K562 (cell line): ENCODE results near the gene PACSIN2. TPM values are rescaled to one million over a fixed set of nuclear protein-coding genes. Genes with fewer than 3 reads are reported as not detected.

ENCODE experiments used
- CBFA2T2 ChIP-seq: fragments of 450-650 bp; conservative IDR thresholded peaks from 2 replicates; pipeline ENCODE4 v1.6.1; 2017; ENCODE audit warnings: mild to moderate bottlenecking
- CCAR2 ChIP-seq: fragments of 200-400 bp; formaldehyde crosslinking; IDR thresholded peaks from 2 replicates; pipeline ENCODE4 v1.6.1; 2017; ENCODE audit warnings: mild to moderate bottlenecking, low read depth, low read length
- CUX1 ChIP-seq: fragments of 200-800 bp; sonication (Bioruptor generic); IDR thresholded peaks from 2 replicates; pipeline ENCODE4 v1.6.1; 2016; ENCODE audit warnings: missing genetic modification characterization, missing compliant biosample characterization
- ELF1 ChIP-seq: fragments of 200-800 bp; sonication (Bioruptor generic); IDR thresholded peaks from 2 replicates; pipeline ENCODE4 v1.6.1; 2016; ENCODE audit warnings: missing genetic modification characterization, missing compliant biosample characterization
- HDAC2 ChIP-seq: fragments of 450-650 bp; IDR thresholded peaks from 2 replicates; pipeline ENCODE4 v1.6.1; 2016; ENCODE audit warnings: mild to moderate bottlenecking
- HDAC3 ChIP-seq: fragments of 450-650 bp; IDR thresholded peaks from 2 replicates; pipeline ENCODE4 v1.6.1; 2018; ENCODE audit warnings: borderline replicate concordance, mild to moderate bottlenecking, moderate library complexity; ENCODE audit not compliant: partially characterized antibody
- HDAC8 ChIP-seq: fragments of 450-650 bp; IDR thresholded peaks from 2 replicates; pipeline ENCODE4 v1.6.1; 2016; ENCODE audit warnings: mild to moderate bottlenecking, missing genetic modification characterization, moderate library complexity, missing compliant biosample characterization
- MAX ChIP-seq: sonication (generic); formaldehyde crosslinking; IDR thresholded peaks from 2 replicates; pipeline ENCODE4 v1.9.0; 2022; ENCODE audit warnings: mild to moderate bottlenecking, missing genetic modification reagents
- PHB2 ChIP-seq: fragments of 450-650 bp; IDR thresholded peaks from 2 replicates; pipeline ENCODE4 v1.6.1; 2017; ENCODE audit warnings: low read depth
- SLC30A9 ChIP-seq: fragments of 250-450 bp; sonication (Bioruptor Pico); IDR thresholded peaks from 2 replicates; pipeline ENCODE4 v1.8.0; 2022; ENCODE audit warnings: mild to moderate bottlenecking, moderate library complexity
- ZBTB17 ChIP-seq: fragments of 450-650 bp; formaldehyde crosslinking; IDR thresholded peaks from 2 replicates; pipeline ENCODE4 v1.4.0; 2020; ENCODE audit warnings: mild to moderate bottlenecking
- ZKSCAN8 ChIP-seq: fragments of 200-800 bp; sonication (Bioruptor generic); IDR thresholded peaks from 2 replicates; pipeline ENCODE4 v1.6.1; 2016; ENCODE audit warnings: missing genetic modification characterization, missing compliant biosample characterization
- ZNF318 ChIP-seq, 2 experiments: fragments of 450-650 bp; IDR thresholded peaks; 2 replicates each; pipeline ENCODE4 v1.6.1; 2016; ENCODE audit warnings: mild to moderate bottlenecking in 2 of 2, borderline replicate concordance in 1 of 2, low read depth in 1 of 2, moderate library complexity in 1 of 2
- ZNF696 ChIP-seq: fragments of 250-450 bp; sonication (Bioruptor Pico); conservative IDR thresholded peaks from 2 replicates; pipeline ENCODE4 v1.4.0; 2020; ENCODE audit warnings: mild to moderate bottlenecking, moderate library complexity
- ZNF764 ChIP-seq: fragments of 250-450 bp; sonication (Bioruptor Pico); IDR thresholded peaks from 2 replicates; pipeline ENCODE4 v1.4.0; 2020; ENCODE audit warnings: low read depth, mild to moderate bottlenecking, moderate library complexity
- polyA plus RNA-seq, 8 experiments: library from polyadenylated mRNA; depleted of rRNA in 4 of 8; stranded (reverse) in 5 of 8; unstranded in 3 of 8; fragments of >200 nt; fragmentation: Nextera tagmentation in 2 of 8; fragmentation: Illumina TruSeq in 1 of 8; extraction: Ambion mirVana in 2 of 8; extraction: Trizol in 1 of 8; gene quantifications; 2 replicates each; pipeline versions ENCODE4 v1.2.1 to v1.2.3, GENCODE V29; 2011 to 2014; ENCODE audit warnings: inconsistent platforms in 1 of 8, missing spikeins in 1 of 8
- total RNA-seq, 7 experiments: library from RNA; depleted of rRNA in 6 of 7; stranded (reverse); fragments of >200 nt in 6 of 7; fragmentation: Illumina TruSeq in 2 of 7; extraction: Trizol in 2 of 7; gene quantifications; 2 replicates each; pipeline versions ENCODE4 v1.2.1 to v1.2.3, GENCODE V29; 2011 to 2021; ENCODE audit warnings: low replicate concordance in 1 of 7

PACSIN2 gene
- total and polyA plus RNA-seq, 9 of the 15 experiments (the other 6 are each of a cell fraction or from before 2014, with no cell fraction given): 0.45 to 45.1 (median 23.9) TPM

GRCh38 chr22:43007519-43008102 is 7.3 kb downstream of the PACSIN2 start (continued):
- no peak for TF ChIP-seq ZNF318 (IDR thresholded peaks at IDR 0.05; ENCODE audit: borderline replicate concordance in 1 of 2, low read depth in 1 of 2)
- 0 out of 2 replicates have a peak, but pooled peaks have one; percentile 37 for TF ChIP-seq ZKSCAN8 (CRISPR knock-in tag)
- peak; percentile 93 for TF ChIP-seq MAX
- no peak for TF ChIP-seq HDAC8 (tag)
- no peak for TF ChIP-seq ELF1 (tag)
- no peak for TF ChIP-seq CUX1
- TF ChIP-seq SLC30A9 (CRISPR knock-in tag): no peak
- TF ChIP-seq CBFA2T2: peak; percentile 97
- TF ChIP-seq ZNF764: no peak
- no peak for TF ChIP-seq ZNF696 (CRISPR knock-in tag)
- peak; percentile 84 for TF ChIP-seq PHB2
- no peak for TF ChIP-seq ZBTB17 (CRISPR knock-in tag)
- 0 out of 2 replicates have a peak, but pooled peaks have one; percentile 64 for TF ChIP-seq HDAC2
- peak; percentile 60 for TF ChIP-seq HDAC3
- no peak for TF ChIP-seq CCAR2
